ENCODE data around the gene TIMM10. TPM values are rescaled to one million over a fixed set of nuclear protein-coding genes. Genes with fewer than 3 reads are reported as not detected.
A peak's percentile ranks its signal among the peaks of the same experiment; 100 is the strongest.

The TIMM10 gene
- 100 to 1,000 TPM; 131 to 134 TPM for total RNA-seq

- intact Hi-C loops (cut with micrococcal nuclease) = loop anchor here (1.0 kb wide), 12 partner anchors 35 to 1048 kb away; partner anchors contain the start of genes CLP1, MED19, SELENOH and TMX2
- ChIA-PET POLR2A (interaction anchor here (1.0 to 1.2 kb wide), 4 partner anchors 18 to 105 kb away, joined by 3 to 6 read pairs (median 4); no protein-coding TSS in a partner anchor), CTCF (interaction anchor here (1.1 to 20.2 kb wide), 6 partner anchors 15 to 114 kb away, joined by 3 to 562 read pairs (median 60); partner anchors contain the start of genes SLC43A1 and UBE2L6)
- Mint-ChIP-seq H3K36me3 (peaks cover 13% of the 10 kb centered on the region), H3K9me3 (no peaks in the 10 kb centered on the region), H3K4me3 (peak within 1 kb of the TSS; percentile 93), H3K4me1 (ENCODE audit: low read depth) (peaks cover 35% of the 10 kb centered on the region), H3K27ac (peak within 1 kb of the TSS; percentile 80), H3K27me3 (no peaks in the 10 kb centered on the region)
- peak; percentile 97 for DNase-seq
Observed at GRCh38 chr11:57530596-57531507, at the start of gene TIMM10. TSS of gene TIMM10 (minus strand) at chr11:57530754. CDS start at chr11:57530189, 565 bp downstream.

- no peaks in the 10 kb centered on the region for H3K36me3 Mint-ChIP-seq
- no peak overlapping the region for H3K27ac Mint-ChIP-seq
- POLR2A ChIA-PET = no interaction called here
- H3K27me3 Mint-ChIP-seq = peaks cover 3% of the 10 kb centered on the region
- DNase-seq = no peak
- CTCF ChIA-PET = interaction anchor here (0.9 kb wide), 1 partner anchor 227 kb away, joined by 3 read pairs; no protein-coding TSS in a partner anchor
- peaks cover under 1% of the 10 kb centered on the region for H3K4me1 Mint-ChIP-seq (ENCODE audit: low read depth)
- intact Hi-C loops (cut with micrococcal nuclease) = no loop called here
- H3K4me3 Mint-ChIP-seq = no peak overlapping the region
- no peaks in the 10 kb centered on the region for H3K9me3 Mint-ChIP-seq
Observed at GRCh38 chr11:57574061-57574460, 43.5 kb upstream of the TIMM10 start.

- ChIA-PET CTCF (interaction anchor here (1.0 to 5.9 kb wide), 5 partner anchors 45 to 229 kb away, joined by 3 to 104 read pairs (median 5); no protein-coding TSS in a partner anchor), POLR2A (no interaction called here)
- H3K4me3 Mint-ChIP-seq = no peak overlapping the region
- intact Hi-C loops (cut with micrococcal nuclease) = no loop called here
- DNase-seq = no peak
- H3K36me3 Mint-ChIP-seq = peaks cover 8% of the 10 kb centered on the region
- no peaks in the 10 kb centered on the region for H3K9me3 Mint-ChIP-seq
- H3K27ac Mint-ChIP-seq = no peak overlapping the region
- H3K27me3 Mint-ChIP-seq = peaks cover 2% of the 10 kb centered on the region
- H3K4me1 Mint-ChIP-seq (ENCODE audit: low read depth) = peaks cover 7% of the 10 kb centered on the region
Observed at GRCh38 chr11:57571606-57572005, 41.1 kb upstream of the TIMM10 start.

GRCh38 chr11:57568330-57568766 is 37.8 kb upstream of the TIMM10 start:
- intact Hi-C loops (cut with micrococcal nuclease) = loop anchor here (1.0 to 5.0 kb wide), 6 partner anchors 73 to 954 kb away; partner anchors contain the start of genes P2RX3 and SSRP1
- Mint-ChIP-seq H3K9me3 (no peaks in the 10 kb centered on the region), H3K4me3 (peak overlapping the region; percentile 92), H3K27me3 (no peaks in the 10 kb centered on the region), H3K27ac (peak overlapping the region; percentile 89), H3K36me3 (peaks cover 18% of the 10 kb centered on the region), H3K4me1 (ENCODE audit: low read depth) (peaks cover 28% of the 10 kb centered on the region)
- CTCF ChIA-PET = interaction anchor here (0.5 to 5.9 kb wide), 27 partner anchors 21 to 244 kb away, joined by 3 to 104 read pairs (median 5); partner anchors contain the start of genes RTN4RL2, SLC43A1, TNKS1BP1 and YPEL4
- POLR2A ChIA-PET = interaction anchor here (0.9 to 1.2 kb wide), 5 partner anchors 71 to 144 kb away, joined by 3 to 4 read pairs (median 3); no protein-coding TSS in a partner anchor
- peak; percentile 94 for DNase-seq

GRCh38 chr11:57567515-57568329 is 37.2 kb upstream of the TIMM10 start, which contains the start of gene UBE2L6:
TSS of gene UBE2L6 (minus strand) at chr11:57567672. CDS start at chr11:57567611, 61 bp downstream.
- peak; percentile 70 for DNase-seq
- H3K4me1 Mint-ChIP-seq (ENCODE audit: low read depth) = peaks cover 31% of the 10 kb centered on the region
- peak within 1 kb of the TSS; percentile 92 for H3K4me3 Mint-ChIP-seq
- peak within 1 kb of the TSS; percentile 98 for H3K27ac Mint-ChIP-seq
- H3K36me3 Mint-ChIP-seq = peaks cover 19% of the 10 kb centered on the region
- H3K9me3 Mint-ChIP-seq = no peaks in the 10 kb centered on the region
- ChIA-PET POLR2A (interaction anchor here (0.5 to 1.2 kb wide), 5 partner anchors 71 to 181 kb away, joined by 3 to 4 read pairs (median 3); no protein-coding TSS in a partner anchor), CTCF (interaction anchor here (0.6 to 5.9 kb wide), 29 partner anchors 20 to 243 kb away, joined by 3 to 104 read pairs (median 4); partner anchors contain the start of genes RTN4RL2, SLC43A1, TNKS1BP1 and YPEL4)
- intact Hi-C loops (cut with micrococcal nuclease) = loop anchor here (1.0 to 5.0 kb wide), 6 partner anchors 74 to 955 kb away; partner anchors contain the start of genes P2RX3 and SSRP1
- no peaks in the 10 kb centered on the region for H3K27me3 Mint-ChIP-seq

GRCh38 chr11:57566905-57567514 is 36.5 kb upstream of the TIMM10 start:
- no peaks in the 10 kb centered on the region for H3K27me3 Mint-ChIP-seq
- H3K9me3 Mint-ChIP-seq = no peaks in the 10 kb centered on the region
- ChIA-PET CTCF (interaction anchor here (0.8 to 5.9 kb wide), 19 partner anchors 20 to 243 kb away, joined by 3 to 104 read pairs (median 9); partner anchors contain the start of genes RTN4RL2, SLC43A1, TNKS1BP1 and YPEL4), POLR2A (interaction anchor here (1.2 kb wide), 2 partner anchors 72 to 78 kb away, joined by 3 to 4 read pairs; no protein-coding TSS in a partner anchor)
- peak; percentile 44 for DNase-seq
- intact Hi-C loops (cut with micrococcal nuclease) = loop anchor here (1.0 to 5.0 kb wide), 6 partner anchors 37 to 1011 kb away; partner anchors contain the start of genes MED19, P2RX3, SELENOH and SSRP1
- H3K27ac Mint-ChIP-seq = peak overlapping the region; percentile 98
- H3K36me3 Mint-ChIP-seq = peaks cover 20% of the 10 kb centered on the region
- H3K4me3 Mint-ChIP-seq = peak overlapping the region; percentile 92
- H3K4me1 Mint-ChIP-seq (ENCODE audit: low read depth) = peaks cover 38% of the 10 kb centered on the region

- no peaks in the 10 kb centered on the region for H3K27me3 Mint-ChIP-seq
- intact Hi-C loops (cut with micrococcal nuclease) = loop anchor here (1.0 to 5.0 kb wide), 6 partner anchors 36 to 1012 kb away; partner anchors contain the start of genes MED19, P2RX3, SELENOH and SSRP1
- DNase-seq = peak; percentile 45
- H3K27ac Mint-ChIP-seq = peak overlapping the region; percentile 98
- H3K4me1 Mint-ChIP-seq (ENCODE audit: low read depth) = peaks cover 44% of the 10 kb centered on the region
- ChIA-PET CTCF (interaction anchor here (1.0 to 5.9 kb wide), 9 partner anchors 13 to 233 kb away, joined by 3 to 104 read pairs (median 7); no protein-coding TSS in a partner anchor), POLR2A (no interaction called here)
- H3K9me3 Mint-ChIP-seq = no peaks in the 10 kb centered on the region
- H3K36me3 Mint-ChIP-seq = peaks cover 20% of the 10 kb centered on the region
- peak overlapping the region; percentile 92 for H3K4me3 Mint-ChIP-seq
Observed at GRCh38 chr11:57566005-57566904, 35.7 kb upstream of the TIMM10 start.

GRCh38 chr11:57562596-57562995 is 32.0 kb upstream of the TIMM10 start:
- H3K4me1 Mint-ChIP-seq (ENCODE audit: low read depth) = peaks cover 38% of the 10 kb centered on the region
- ChIA-PET POLR2A (no interaction called here), CTCF (interaction anchor here (1.1 to 2.4 kb wide), 2 partner anchors 82 to 105 kb away, joined by 3 to 7 read pairs; no protein-coding TSS in a partner anchor)
- no peaks in the 10 kb centered on the region for H3K9me3 Mint-ChIP-seq
- H3K4me3 Mint-ChIP-seq = no peak overlapping the region
- peak overlapping the region; percentile 15 for H3K27ac Mint-ChIP-seq
- no peaks in the 10 kb centered on the region for H3K27me3 Mint-ChIP-seq
- DNase-seq = no peak
- peaks cover 30% of the 10 kb centered on the region for H3K36me3 Mint-ChIP-seq
- intact Hi-C loops (cut with micrococcal nuclease) = no loop called here

- H3K4me1 Mint-ChIP-seq (ENCODE audit: low read depth) = peaks cover 33% of the 10 kb centered on the region
- DNase-seq = no peak
- no peaks in the 10 kb centered on the region for H3K27me3 Mint-ChIP-seq
- intact Hi-C loops (cut with micrococcal nuclease) = no loop called here
- peaks cover 29% of the 10 kb centered on the region for H3K36me3 Mint-ChIP-seq
- CTCF ChIA-PET = no interaction called here
- POLR2A ChIA-PET = no interaction called here
- H3K9me3 Mint-ChIP-seq = no peaks in the 10 kb centered on the region
- no peak overlapping the region for H3K4me3 Mint-ChIP-seq
- H3K27ac Mint-ChIP-seq = no peak overlapping the region
Observed at GRCh38 chr11:57560146-57560545, 29.6 kb upstream of the TIMM10 start.

- no peaks in the 10 kb centered on the region for H3K4me1 Mint-ChIP-seq (ENCODE audit: low read depth)
- POLR2A ChIA-PET = no interaction called here
Observed at GRCh38 chr11:57556041-57556440, 25.5 kb upstream of the TIMM10 start.

More at GRCh38 chr11:57556041-57556440, 25.5 kb upstream of the TIMM10 start:
- H3K9me3 Mint-ChIP-seq = no peaks in the 10 kb centered on the region
- no peak overlapping the region for H3K4me3 Mint-ChIP-seq
- H3K27me3 Mint-ChIP-seq = no peaks in the 10 kb centered on the region
- CTCF ChIA-PET = no interaction called here
- intact Hi-C loops (cut with micrococcal nuclease) = no loop called here
- no peak for DNase-seq
- H3K36me3 Mint-ChIP-seq = peaks cover 47% of the 10 kb centered on the region
- peak overlapping the region; percentile 18 for H3K27ac Mint-ChIP-seq
